Esophagus squamous epithelium (tissue), 5 donors: ENCODE results near the gene PI3. TPM values are rescaled to one million over a fixed set of nuclear protein-coding genes. Genes with fewer than 3 reads are reported as not detected.
"Not testable (repeated sequence)": the region's sequence is repeated elsewhere in the genome, so short reads cannot be mapped to it uniquely, and the experiment has no call there.

Experiments used
- DNase-seq: peaks from one replicate; lab custom pipeline; 2025; lab: John Stamatoyannopoulos, UW
- H3K27ac ChIP-seq, 4 donors: fragments of 200-600 bp; sonication (generic); one replicate each; pipeline ENCODE4 v1.5.1; 2016 to 2019; ENCODE audit warnings: mild to moderate bottlenecking in 1 of 4
- H3K27me3 ChIP-seq, 4 donors: fragments of 200-600 bp; sonication (generic); 1 replicate in 3 of 4; 2 replicates in 1 of 4; pipeline versions ENCODE4 v1.5.1 to v1.6.0; 2017 to 2021; ENCODE audit warnings: antibody characterized with exemption in 1 of 4
- H3K36me3 ChIP-seq, 3 donors: fragments of 200-600 bp; sonication (generic); one replicate each; pipeline ENCODE4 v1.5.1; 2016 to 2019
- H3K4me1 ChIP-seq, 3 donors: fragments of 200-600 bp; sonication (generic); one replicate each; pipeline ENCODE4 v1.5.1; 2017 to 2019
- H3K4me3 ChIP-seq, 4 donors: fragments of 200-600 bp; sonication (generic); 1 replicate in 3 of 4; 2 replicates in 1 of 4; pipeline ENCODE4 v1.5.1; 2016 to 2019; ENCODE audit warnings: mild to moderate bottlenecking in 2 of 4, moderate library complexity in 1 of 4
- H3K9me3 ChIP-seq, 3 donors: fragments of 200-600 bp; sonication (generic); one replicate each; pipeline ENCODE4 v1.5.1; 2016 to 2019
- POLR2A ChIP-seq, 4 donors: fragments of 450-650 bp; IDR thresholded peaks; one replicate each; pipeline ENCODE4 v1.6.1; 2017; ENCODE audit warnings: antibody characterized with exemption in 4 of 4, mild to moderate bottlenecking in 4 of 4, moderate library complexity in 3 of 4
- WGBS, 2 donors: methylation state at CpG; one replicate each; pipeline ENCODE4 v1.1.5; 2018; 5-methylcytosine and 5-hydroxymethylcytosine counted together
- intact Hi-C: fragments of 100-400 bp; cut with DNase I; formaldehyde crosslinking; loops from one replicate; pipeline ENCODE4 v1.15.0; 2022
- total RNA-seq, 4 donors: library from RNA; depleted of rRNA; stranded (reverse); fragments of >200 nt; gene quantifications; one replicate each; pipeline ENCODE4 v1.1.0, GENCODE V29; 2016
- TF ChIP-seq, protein P1 (sequence below), 6 experiments: fragments of 450-650 bp in 4 of 6; fragments of 200-600 bp in 2 of 6; sonication (generic) in 2 of 6; IDR thresholded peaks; one replicate each; pipeline ENCODE4 v1.5.1; 2016 to 2019; ENCODE audit warnings: antibody characterized with exemption in 6 of 6, mild to moderate bottlenecking in 4 of 6, moderate library complexity in 4 of 6
- donor health status: DM: yes; HTN: yes; CAD: no.

PI3 gene, protein sequence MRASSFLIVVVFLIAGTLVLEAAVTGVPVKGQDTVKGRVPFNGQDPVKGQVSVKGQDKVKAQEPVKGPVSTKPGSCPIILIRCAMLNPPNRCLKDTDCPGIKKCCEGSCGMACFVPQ
- 1,000 to 10,000 TPM in 3 of 4 donors, 10 to 100 TPM in 1; 14.1 to 2,947 (median 1,123) TPM for total RNA-seq

- no peak for DNase-seq
- peak within 1 kb of the TSS; percentile 29 to 67 (median 44) for H3K27ac ChIP-seq
- 50 to 58% methylated on average over 5 to 6 of the region's 8 CpGs for WGBS, 2 donors
Measured at GRCh38 chr20:45174434-45175364, at the start of gene PI3. Gene PI3 (plus strand): TSS chr20:45174902. CDS start chr20:45174923, 21 bp downstream.

GRCh38 chr20:45128099-45128498, 46.6 kb upstream of the PI3 start:
- WGBS, 2 donors, result 37 to 76% methylated on average over 2 of the region's 2 CpGs

More at GRCh38 chr20:45174434-45175364, at the start of gene PI3:
- Histone ChIP-seq H3K4me1 (peaks cover 0 to 13% (median 0%) of the 10 kb centered on the region in 3 donors), H3K4me3 (no peak within 1 kb of the TSS), H3K36me3 (no peaks in the 10 kb centered on the region), H3K27me3 (peaks cover 0 to 11% (median 0%) of the 10 kb centered on the region in 4 donors), H3K9me3 (no peaks in the 10 kb centered on the region)
- intact Hi-C loops, result no loop called here
- no peak for TF ChIP-seq POLR2A (IDR thresholded peaks at IDR 0.05)
- TF ChIP-seq, protein P1, sequence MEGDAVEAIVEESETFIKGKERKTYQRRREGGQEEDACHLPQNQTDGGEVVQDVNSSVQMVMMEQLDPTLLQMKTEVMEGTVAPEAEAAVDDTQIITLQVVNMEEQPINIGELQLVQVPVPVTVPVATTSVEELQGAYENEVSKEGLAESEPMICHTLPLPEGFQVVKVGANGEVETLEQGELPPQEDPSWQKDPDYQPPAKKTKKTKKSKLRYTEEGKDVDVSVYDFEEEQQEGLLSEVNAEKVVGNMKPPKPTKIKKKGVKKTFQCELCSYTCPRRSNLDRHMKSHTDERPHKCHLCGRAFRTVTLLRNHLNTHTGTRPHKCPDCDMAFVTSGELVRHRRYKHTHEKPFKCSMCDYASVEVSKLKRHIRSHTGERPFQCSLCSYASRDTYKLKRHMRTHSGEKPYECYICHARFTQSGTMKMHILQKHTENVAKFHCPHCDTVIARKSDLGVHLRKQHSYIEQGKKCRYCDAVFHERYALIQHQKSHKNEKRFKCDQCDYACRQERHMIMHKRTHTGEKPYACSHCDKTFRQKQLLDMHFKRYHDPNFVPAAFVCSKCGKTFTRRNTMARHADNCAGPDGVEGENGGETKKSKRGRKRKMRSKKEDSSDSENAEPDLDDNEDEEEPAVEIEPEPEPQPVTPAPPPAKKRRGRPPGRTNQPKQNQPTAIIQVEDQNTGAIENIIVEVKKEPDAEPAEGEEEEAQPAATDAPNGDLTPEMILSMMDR (IDR thresholded peaks at IDR 0.05), result no peak

GRCh38 chr20:45136911-45137310, 37.8 kb upstream of the PI3 start:
- Histone ChIP-seq H3K9me3 (no peaks in the 10 kb centered on the region), H3K27me3 (peaks cover 0 to 34% (median 0%) of the 10 kb centered on the region in 4 donors), H3K4me3 (no peak overlapping the region), H3K4me1 (peaks cover 0 to 14% (median 0%) of the 10 kb centered on the region in 3 donors), H3K36me3 (no peaks in the 10 kb centered on the region), H3K27ac (no peak overlapping the region)
- TF ChIP-seq, protein P1 (IDR thresholded peaks at IDR 0.05), result no peak
- TF ChIP-seq POLR2A (IDR thresholded peaks at IDR 0.05), result no peak
- intact Hi-C loops, result loop anchor here (10.0 kb wide), 1 partner anchor 158 kb away; no protein-coding TSS in a partner anchor
- DNase-seq, result no peak
- 85 to 86% methylated on average over 1 to 2 of the region's 2 CpGs for WGBS, 2 donors

More at GRCh38 chr20:45128099-45128498, 46.6 kb upstream of the PI3 start:
- Histone ChIP-seq H3K4me3 (no peak overlapping the region), H3K27me3 (peaks cover 0 to 42% (median 0%) of the 10 kb centered on the region in 4 donors), H3K27ac (no peak overlapping the region), H3K9me3 (no peaks in the 10 kb centered on the region), H3K36me3 (no peaks in the 10 kb centered on the region), H3K4me1 (no peaks in the 10 kb centered on the region)
- intact Hi-C loops, result no loop called here
- TF ChIP-seq POLR2A (IDR thresholded peaks at IDR 0.05), result no peak
- TF ChIP-seq, protein P1 (IDR thresholded peaks at IDR 0.05), result no peak
- no peak for DNase-seq

- Histone ChIP-seq H3K4me3 (no peak overlapping the region), H3K27me3 (peaks cover 0 to 21% (median 0%) of the 10 kb centered on the region in 4 donors), H3K9me3 (no peaks in the 10 kb centered on the region), H3K27ac (no peak overlapping the region), H3K36me3 (no peaks in the 10 kb centered on the region), H3K4me1 (peaks cover 0 to 14% (median 0%) of the 10 kb centered on the region in 3 donors)
- WGBS, 2 donors, result 27 to 28% methylated on average over 15 to 18 of the region's 20 CpGs
- intact Hi-C loops, result loop anchor here (10.0 kb wide), 1 partner anchor 156 kb away; no protein-coding TSS in a partner anchor
- TF ChIP-seq, protein P1 (IDR thresholded peaks at IDR 0.05), result peak; percentile 32 to 92 (median 76)
- TF ChIP-seq POLR2A (IDR thresholded peaks at IDR 0.05), result no peak
- DNase-seq, result no peak
Measured at GRCh38 chr20:45138561-45139300, 36.0 kb upstream of the PI3 start.

DNA sequence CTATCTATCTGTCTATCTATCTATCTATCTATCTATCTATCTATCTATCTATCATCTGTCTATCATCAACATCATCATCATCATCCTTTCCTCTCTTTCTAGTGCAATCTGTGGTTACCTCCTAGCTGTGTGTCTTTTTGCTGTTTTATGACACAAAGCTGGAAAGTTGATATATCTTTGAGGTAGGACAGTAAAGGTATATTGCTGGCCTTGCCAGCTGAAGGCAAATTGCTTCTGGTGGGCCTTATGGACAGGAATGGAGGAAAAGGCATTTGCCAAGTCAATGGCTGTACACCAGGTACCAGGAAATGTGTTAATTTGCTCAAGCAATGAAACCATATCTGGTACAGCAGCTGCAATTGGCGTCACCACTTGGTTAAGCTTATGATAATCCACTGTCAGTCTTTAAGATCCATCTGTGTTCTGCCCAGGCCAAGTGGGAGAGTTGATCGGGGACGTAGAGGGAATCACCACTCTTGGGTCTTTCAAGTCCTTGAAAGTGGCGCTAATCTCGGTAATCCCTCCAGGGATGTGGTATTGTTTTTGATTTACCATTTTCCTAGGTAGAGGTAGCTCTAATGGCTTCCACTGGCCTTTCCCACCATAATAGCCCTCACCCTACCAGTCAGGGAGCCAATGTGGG, 34.8 kb upstream of the PI3 start:
- not testable (repeated sequence) for DNase-seq, H3K27ac ChIP-seq, H3K4me3 ChIP-seq, H3K36me3 ChIP-seq, H3K9me3 ChIP-seq
- Histone ChIP-seq H3K4me1 (peaks cover 0 to 14% (median 0%) of the 10 kb centered on the region in 3 donors), H3K27me3 (peaks cover 0 to 26% (median 0%) of the 10 kb centered on the region in 4 donors)
- 88 to 100% methylated on average over 5 of the region's 5 CpGs for WGBS, 2 donors
- intact Hi-C loops, result loop anchor here (10.0 kb wide), 1 partner anchor 155 kb away; no protein-coding TSS in a partner anchor
